GM18519 (cell line): ENCODE measurements around the gene ACVR2A.

Experiments used
- ATAC-seq: cut with Tn5 transposase; IDR thresholded peaks from one replicate; pipeline ENCODE4 v1.9.1; 2021; ENCODE audit warnings: mild to moderate bottlenecking, moderate library complexity; ENCODE audit not compliant: unreplicated experiment, low FRiP score

ACVR2A gene

GRCh38 chr2:147916723-147917122 is 71.9 kb downstream of the ACVR2A start:
- no peak for ATAC-seq

GRCh38 chr2:147917161-147917560 is 72.3 kb downstream of the ACVR2A start:
- no peak for ATAC-seq

- ATAC-seq, result no peak
Measured at GRCh38 chr2:147923846-147924245, 79.0 kb downstream of the ACVR2A start.

GRCh38 chr2:147924647-147925046 is 79.8 kb downstream of the ACVR2A start:
- no peak for ATAC-seq

GRCh38 chr2:147925886-147926285 is 81.1 kb downstream of the ACVR2A start:
- no peak for ATAC-seq

GRCh38 chr2:147927053-147927588 is 82.3 kb downstream of the ACVR2A start:
- no peak for ATAC-seq

- ATAC-seq, result no peak
Measured at GRCh38 chr2:147933931-147934330, 89.1 kb downstream of the ACVR2A start.

GRCh38 chr2:147934881-147935620 is 90.2 kb downstream of the ACVR2A start:
- no peak for ATAC-seq

GRCh38 chr2:147937744-147938349 is 93.0 kb downstream of the ACVR2A start:
- no peak for ATAC-seq

GRCh38 chr2:147939313-147939712 is 94.5 kb downstream of the ACVR2A start:
- ATAC-seq, result no peak

GRCh38 chr2:147945660-147946059 is 100.8 kb downstream of the ACVR2A start:
- no peak for ATAC-seq

GRCh38 chr2:147952118-147952517 is 107.3 kb downstream of the ACVR2A start:
- ATAC-seq, result no peak

GRCh38 chr2:147968571-147968970 is 123.7 kb downstream of the ACVR2A start:
- ATAC-seq, result no peak

- ATAC-seq, result no peak
Measured at GRCh38 chr2:147976102-147976501, 131.3 kb downstream of the ACVR2A start.

GRCh38 chr2:147977679-147978078 is 132.8 kb downstream of the ACVR2A start:
- no peak for ATAC-seq
